ENCODE results near the gene PIWIL1. TPM values are rescaled to one million over a fixed set of nuclear protein-coding genes. Genes with fewer than 3 reads are reported as not detected.

PIWIL1 gene
- total RNA-seq, 2 experiments from 2014 or later = not detected

- H3K9me3 Mint-ChIP-seq (ENCODE audit: insufficient read depth) = no peaks in the 10 kb centered on the region
- no peaks in the 10 kb centered on the region for H3K36me3 Mint-ChIP-seq (ENCODE audit: low read depth)
- no peaks in the 10 kb centered on the region for H3K4me1 Mint-ChIP-seq (ENCODE audit: low read depth)
- no peak overlapping the region for H3K4me3 Mint-ChIP-seq
- no peaks in the 10 kb centered on the region for H3K27me3 Mint-ChIP-seq (ENCODE audit: low read depth)
- CTCF ChIA-PET = interaction anchor here (1.4 kb wide), 1 partner anchor 35 kb away, joined by 5 read pairs; no protein-coding TSS in a partner anchor
- ATAC-seq = no peak
- DNase-seq = no peak
- H3K27ac Mint-ChIP-seq = no peak overlapping the region
- POLR2A ChIA-PET = no interaction called here
These were observed 21.4 kb upstream of the PIWIL1 start for GRCh38 chr12:130316251-130316650.

- H3K27me3 Mint-ChIP-seq (ENCODE audit: low read depth) = peaks cover 5% of the 10 kb centered on the region
- ATAC-seq (no peak), DNase-seq (no peak)
- no peak overlapping the region for H3K27ac Mint-ChIP-seq
- no peaks in the 10 kb centered on the region for H3K36me3 Mint-ChIP-seq (ENCODE audit: low read depth)
- no peaks in the 10 kb centered on the region for H3K9me3 Mint-ChIP-seq (ENCODE audit: insufficient read depth)
- no peak overlapping the region for H3K4me3 Mint-ChIP-seq
- ChIA-PET POLR2A (no interaction called here), CTCF (no interaction called here)
- no peaks in the 10 kb centered on the region for H3K4me1 Mint-ChIP-seq (ENCODE audit: low read depth)
These were observed 17.2 kb upstream of the PIWIL1 start for GRCh38 chr12:130320536-130320935.

DNA sequence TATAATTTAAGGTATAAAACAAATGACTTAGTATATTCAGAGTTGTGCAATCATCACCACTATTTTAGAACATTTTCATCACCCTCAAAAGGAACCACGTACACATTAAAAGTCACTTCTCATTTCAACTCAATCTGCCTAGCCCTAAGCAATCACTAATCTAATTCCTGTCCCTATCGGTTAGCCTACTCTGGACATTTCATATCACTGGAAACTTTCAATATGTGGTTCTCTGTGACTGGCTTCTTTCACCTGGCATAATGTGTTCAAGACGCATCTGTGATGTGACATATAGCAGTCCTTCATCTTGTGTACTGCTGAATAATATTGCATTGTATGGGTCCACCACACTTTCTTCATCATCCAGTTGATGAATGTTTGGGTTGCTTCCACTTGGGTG is 15.4 kb upstream of the PIWIL1 start:
- no peaks in the 10 kb centered on the region for H3K36me3 Mint-ChIP-seq (ENCODE audit: low read depth)
- H3K4me1 Mint-ChIP-seq (ENCODE audit: low read depth) = no peaks in the 10 kb centered on the region
- POLR2A ChIA-PET = no interaction called here
- H3K27me3 Mint-ChIP-seq (ENCODE audit: low read depth) = peaks cover 5% of the 10 kb centered on the region
- DNase-seq (no peak), ATAC-seq (no peak)
- no peaks in the 10 kb centered on the region for H3K9me3 Mint-ChIP-seq (ENCODE audit: insufficient read depth)
- CTCF ChIA-PET = interaction anchor here (0.8 kb wide), 1 partner anchor 13 kb away, joined by 4 read pairs; no protein-coding TSS in a partner anchor
- no peak overlapping the region for H3K4me3 Mint-ChIP-seq
- H3K27ac Mint-ChIP-seq = no peak overlapping the region

DNA sequence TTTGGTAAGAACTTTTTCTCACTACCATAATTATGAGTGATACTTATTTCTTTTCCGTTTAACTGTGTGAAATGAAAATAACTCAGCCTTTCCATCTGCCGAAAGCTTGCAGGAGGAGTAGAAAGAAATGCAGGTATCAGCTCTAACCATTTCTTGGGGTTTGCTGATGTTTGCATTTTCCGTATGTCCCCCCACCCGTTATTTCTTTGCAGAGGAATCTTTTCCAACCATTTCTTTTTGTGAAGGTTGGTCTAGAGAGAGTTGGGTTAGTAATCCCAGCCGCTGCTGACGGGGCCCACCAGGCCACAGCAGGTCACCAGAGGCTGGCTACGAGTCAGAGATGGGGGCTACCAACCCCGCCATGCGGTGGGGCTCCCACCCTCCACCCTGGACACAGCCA is 7.0 kb upstream of the PIWIL1 start:
- no peak overlapping the region for H3K27ac Mint-ChIP-seq
- ChIA-PET CTCF (no interaction called here), POLR2A (no interaction called here)
- no peaks in the 10 kb centered on the region for H3K9me3 Mint-ChIP-seq (ENCODE audit: insufficient read depth)
- no peaks in the 10 kb centered on the region for H3K36me3 Mint-ChIP-seq (ENCODE audit: low read depth)
- no peak overlapping the region for H3K4me3 Mint-ChIP-seq
- H3K4me1 Mint-ChIP-seq (ENCODE audit: low read depth) = no peaks in the 10 kb centered on the region
- no peak for ATAC-seq
- H3K27me3 Mint-ChIP-seq (ENCODE audit: low read depth) = peaks cover 7% of the 10 kb centered on the region
- no peak for DNase-seq

- H3K4me3 Mint-ChIP-seq = no peak overlapping the region
- no peaks in the 10 kb centered on the region for H3K36me3 Mint-ChIP-seq (ENCODE audit: low read depth)
- no peaks in the 10 kb centered on the region for H3K4me1 Mint-ChIP-seq (ENCODE audit: low read depth)
- POLR2A ChIA-PET = no interaction called here
- H3K27me3 Mint-ChIP-seq (ENCODE audit: low read depth) = peaks cover 7% of the 10 kb centered on the region
- H3K27ac Mint-ChIP-seq = no peak overlapping the region
- CTCF ChIA-PET = no interaction called here
- DNase-seq = no peak
- H3K9me3 Mint-ChIP-seq (ENCODE audit: insufficient read depth) = no peaks in the 10 kb centered on the region
- ATAC-seq = no peak
These were observed 6.5 kb upstream of the PIWIL1 start for GRCh38 chr12:130331146-130331545.

- ChIA-PET POLR2A (no interaction called here), CTCF (interaction anchor here (1.8 kb wide), 1 partner anchor 285 kb away, joined by 7 read pairs; no protein-coding TSS in a partner anchor)
- H3K27me3 Mint-ChIP-seq (ENCODE audit: low read depth) = peaks cover 3% of the 10 kb centered on the region
- H3K36me3 Mint-ChIP-seq (ENCODE audit: low read depth) = no peaks in the 10 kb centered on the region
- no peak overlapping the region for H3K4me3 Mint-ChIP-seq
- ATAC-seq = no peak
- DNase-seq = no peak
- no peak overlapping the region for H3K27ac Mint-ChIP-seq
- H3K9me3 Mint-ChIP-seq (ENCODE audit: insufficient read depth) = no peaks in the 10 kb centered on the region
- H3K4me1 Mint-ChIP-seq (ENCODE audit: low read depth) = no peaks in the 10 kb centered on the region
These were observed 4.3 kb upstream of the PIWIL1 start for GRCh38 chr12:130333341-130333740.

DNA sequence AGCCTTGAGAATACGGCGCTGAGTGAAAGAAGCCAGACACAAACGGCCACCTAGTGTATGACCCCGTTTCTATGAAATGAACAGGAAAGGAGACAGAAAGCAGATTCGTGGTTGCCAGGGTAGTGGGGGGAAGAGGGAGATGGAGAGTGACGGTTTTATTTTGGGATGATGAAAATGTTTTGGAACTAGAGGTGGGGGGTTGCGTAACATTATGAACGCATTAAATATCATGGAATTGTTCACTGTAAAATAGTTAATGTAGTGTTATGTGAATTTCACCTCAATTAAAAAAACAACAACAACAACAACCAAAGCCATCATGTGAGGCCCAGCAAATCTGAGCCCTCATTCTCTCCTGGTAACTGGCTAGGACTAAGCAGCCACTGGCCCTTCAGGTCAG is 3.3 kb upstream of the PIWIL1 start:
- H3K36me3 Mint-ChIP-seq (ENCODE audit: low read depth) = no peaks in the 10 kb centered on the region
- ChIA-PET CTCF (interaction anchor here (0.5 to 1.1 kb wide), 2 partner anchors 290 to 303 kb away, joined by 3 read pairs; no protein-coding TSS in a partner anchor), POLR2A (no interaction called here)
- ATAC-seq (no peak), DNase-seq (no peak)
- peaks cover 3% of the 10 kb centered on the region for H3K27me3 Mint-ChIP-seq (ENCODE audit: low read depth)
- no peak overlapping the region for H3K4me3 Mint-ChIP-seq
- H3K27ac Mint-ChIP-seq = no peak overlapping the region
- H3K9me3 Mint-ChIP-seq (ENCODE audit: insufficient read depth) = no peaks in the 10 kb centered on the region
- H3K4me1 Mint-ChIP-seq (ENCODE audit: low read depth) = no peaks in the 10 kb centered on the region

GRCh38 chr12:130334937-130335336 is 2.8 kb upstream of the PIWIL1 start:
- H3K9me3 Mint-ChIP-seq (ENCODE audit: insufficient read depth) = no peaks in the 10 kb centered on the region
- ChIA-PET POLR2A (no interaction called here), CTCF (interaction anchor here (0.7 to 1.8 kb wide), 5 partner anchors 10 to 287 kb away, joined by 3 to 11 read pairs (median 4); no protein-coding TSS in a partner anchor)
- peaks cover 6% of the 10 kb centered on the region for H3K27me3 Mint-ChIP-seq (ENCODE audit: low read depth)
- H3K27ac Mint-ChIP-seq = no peak overlapping the region
- ATAC-seq (no peak), DNase-seq (no peak)
- no peak overlapping the region for H3K4me3 Mint-ChIP-seq
- H3K4me1 Mint-ChIP-seq (ENCODE audit: low read depth) = peaks cover 2% of the 10 kb centered on the region
- no peaks in the 10 kb centered on the region for H3K36me3 Mint-ChIP-seq (ENCODE audit: low read depth)

- ChIA-PET POLR2A (no interaction called here), CTCF (interaction anchor here (0.7 to 1.8 kb wide), 8 partner anchors 11 to 310 kb away, joined by 3 to 11 read pairs (median 4); no protein-coding TSS in a partner anchor)
- peak; percentile 42 for DNase-seq
- ATAC-seq = no peak
- H3K36me3 Mint-ChIP-seq (ENCODE audit: low read depth) = no peaks in the 10 kb centered on the region
- H3K9me3 Mint-ChIP-seq (ENCODE audit: insufficient read depth) = no peaks in the 10 kb centered on the region
- no peak overlapping the region for H3K27ac Mint-ChIP-seq
- peaks cover 8% of the 10 kb centered on the region for H3K27me3 Mint-ChIP-seq (ENCODE audit: low read depth)
- H3K4me3 Mint-ChIP-seq = no peak overlapping the region
- peaks cover 4% of the 10 kb centered on the region for H3K4me1 Mint-ChIP-seq (ENCODE audit: low read depth)
These were observed 1.9 kb upstream of the PIWIL1 start for GRCh38 chr12:130335517-130336392.

- peaks cover 11% of the 10 kb centered on the region for H3K27me3 Mint-ChIP-seq (ENCODE audit: low read depth)
- no peaks in the 10 kb centered on the region for H3K36me3 Mint-ChIP-seq (ENCODE audit: low read depth)
- ATAC-seq (no peak), DNase-seq (no peak)
- no peak overlapping the region for H3K4me3 Mint-ChIP-seq
- no peaks in the 10 kb centered on the region for H3K9me3 Mint-ChIP-seq (ENCODE audit: insufficient read depth)
- H3K27ac Mint-ChIP-seq = no peak overlapping the region
- ChIA-PET CTCF (interaction anchor here (1.0 to 1.8 kb wide), 4 partner anchors 289 to 311 kb away, joined by 3 to 11 read pairs (median 4); no protein-coding TSS in a partner anchor), POLR2A (no interaction called here)
- peaks cover 4% of the 10 kb centered on the region for H3K4me1 Mint-ChIP-seq (ENCODE audit: low read depth)
These were observed 782 bp upstream of the PIWIL1 start for GRCh38 chr12:130336723-130337487.

DNA sequence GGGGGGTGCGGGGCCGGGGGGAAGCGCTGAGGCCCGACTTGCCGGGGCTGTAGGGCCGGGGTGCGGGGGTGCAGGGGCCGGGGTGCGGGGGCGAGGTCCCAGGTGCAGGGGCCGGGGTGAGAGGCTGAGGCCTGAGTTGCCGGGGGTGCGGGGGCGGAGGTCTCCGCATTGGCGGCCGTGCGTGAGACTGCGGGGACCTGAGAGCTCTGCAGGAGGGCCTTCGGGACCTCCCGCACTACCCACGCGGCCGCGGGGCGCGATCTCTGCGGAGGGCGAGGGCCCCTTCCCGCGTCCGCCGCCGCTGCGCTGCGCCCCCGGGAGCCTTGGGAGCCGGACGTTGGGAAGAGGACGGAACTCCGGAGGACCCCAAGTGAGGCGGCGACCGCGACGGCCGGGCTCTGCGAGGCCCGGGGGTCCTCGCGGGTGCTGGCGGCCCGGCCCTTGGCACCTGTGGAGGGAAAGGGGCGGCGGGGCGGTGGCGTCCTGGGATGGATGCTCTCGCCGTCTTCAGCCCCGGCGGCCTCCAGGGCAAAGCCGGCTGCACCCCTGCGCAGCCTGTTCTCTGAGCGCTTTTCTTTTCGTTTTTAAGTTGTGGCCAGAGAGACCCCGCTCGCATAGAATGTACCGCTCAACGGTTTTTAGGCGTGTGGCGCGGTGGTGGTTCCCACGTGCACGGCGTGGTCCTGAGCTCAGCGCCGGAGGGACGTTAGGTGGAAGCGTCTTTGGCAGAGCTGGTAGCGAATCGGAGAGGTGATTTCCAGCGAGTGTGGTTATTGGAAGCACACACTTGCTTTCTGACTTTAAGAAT is 1.3 kb downstream of the PIWIL1 start:
- H3K4me1 Mint-ChIP-seq (ENCODE audit: low read depth) = peaks cover 4% of the 10 kb centered on the region
- H3K27ac Mint-ChIP-seq = no peak overlapping the region
- H3K36me3 Mint-ChIP-seq (ENCODE audit: low read depth) = no peaks in the 10 kb centered on the region
- POLR2A ChIA-PET = no interaction called here
- CTCF ChIA-PET = no interaction called here
- H3K4me3 Mint-ChIP-seq = no peak overlapping the region
- ATAC-seq = no peak
- DNase-seq = no peak
- peaks cover 12% of the 10 kb centered on the region for H3K27me3 Mint-ChIP-seq (ENCODE audit: low read depth)
- H3K9me3 Mint-ChIP-seq (ENCODE audit: insufficient read depth) = no peaks in the 10 kb centered on the region

All from activated CD8-positive, alpha-beta T cell treated with anti-CD3 and anti-CD28 coated beads, Interleukin-2, amount 10 ng/mL, durations not matched to agents 7 days and 5 days (primary cell).